AG04449 (cell line): ENCODE results near the gene NCOA1.
A peak's percentile ranks its signal among the peaks of the same experiment; 100 is the strongest.

Experiments used
- CTCF ChIA-PET: fragments of 350-600 bp; formaldehyde crosslinking; extraction: SDS; loops from one replicate; lab custom pipeline; 2021; ENCODE audit warnings: antibody characterized with exemption; lab: Yijun Ruan, JAX
- POLR2A ChIA-PET: fragments of 400-600, 350-600 bp; formaldehyde crosslinking; extraction: SDS; loops from one replicate; lab custom pipeline; 2020; ENCODE audit warnings: antibody characterized with exemption, inconsistent platforms; lab: Yijun Ruan, JAX
- DNase-seq: peaks from one replicate; pipeline ENCODE4 v3.0.0-alpha.2; 2010; ENCODE audit warnings: low read depth, low spot score
- H3K4me3 ChIP-seq: 2 replicates; pipeline ENCODE4 v1.5.1; 2011; ENCODE audit warnings: low read depth, mild to moderate bottlenecking, control low read depth, low read length
- CTCF ChIP-seq: IDR thresholded peaks from one replicate; pipeline ENCODE4 v1.5.1; 2011; ENCODE audit warnings: mild to moderate bottlenecking, moderate library complexity, low read length, control low read depth, inconsistent platforms; ENCODE audit not compliant: insufficient read depth; ENCODE audit errors: missing control alignments

NCOA1 gene

GRCh38 chr2:24551016-24551415 lies 60.0 kb downstream of the NCOA1 start:
- H3K4me3 ChIP-seq = no peak overlapping the region
- TF ChIP-seq CTCF = no peak
- DNase-seq = no peak
- ChIA-PET POLR2A (no interaction called here), CTCF (interaction anchor here (1.3 kb wide), 1 partner anchor 21 kb away, joined by 3 read pairs; no protein-coding TSS in a partner anchor)

- ChIA-PET CTCF (no interaction called here), POLR2A (no interaction called here)
- TF ChIP-seq CTCF = no peak
- H3K4me3 ChIP-seq = no peak overlapping the region
- no peak for DNase-seq
These were observed 61.8 kb downstream of the NCOA1 start for GRCh38 chr2:24552836-24553235.

GRCh38 chr2:24558781-24559472 lies 67.9 kb downstream of the NCOA1 start:
- POLR2A ChIA-PET = no interaction called here

GRCh38 chr2:24559473-24560113 lies 68.5 kb downstream of the NCOA1 start:
- no peak for TF ChIP-seq CTCF

More at GRCh38 chr2:24558781-24559472, 67.9 kb downstream of the NCOA1 start:
- DNase-seq = no peak
- TF ChIP-seq CTCF = no peak
- CTCF ChIA-PET = no interaction called here
- no peak overlapping the region for H3K4me3 ChIP-seq

GRCh38 chr2:24565537-24565936 lies 74.5 kb downstream of the NCOA1 start:
- TF ChIP-seq CTCF = no peak
- CTCF ChIA-PET = no interaction called here

More at GRCh38 chr2:24559473-24560113, 68.5 kb downstream of the NCOA1 start:
- ChIA-PET CTCF (no interaction called here), POLR2A (no interaction called here)
- H3K4me3 ChIP-seq = no peak overlapping the region
- DNase-seq = peak; percentile 12

GRCh38 chr2:24566209-24566608 lies 75.2 kb downstream of the NCOA1 start:
- no peak overlapping the region for H3K4me3 ChIP-seq
- ChIA-PET POLR2A (no interaction called here), CTCF (no interaction called here)
- no peak for DNase-seq
- no peak for TF ChIP-seq CTCF

More at GRCh38 chr2:24565537-24565936, 74.5 kb downstream of the NCOA1 start:
- H3K4me3 ChIP-seq = no peak overlapping the region
- POLR2A ChIA-PET = no interaction called here
- DNase-seq = no peak
